ENCODE results near the gene SIGLEC1. TPM values are rescaled to one million over a fixed set of nuclear protein-coding genes. Genes with fewer than 3 reads are reported as not detected.

The SIGLEC1 gene
- total RNA-seq, 6 experiments from 2014 or later, result not detected

- Mint-ChIP-seq H3K27ac (no peak overlapping the region), H3K4me3 (no peak overlapping the region), H3K27me3 (ENCODE audit: insufficient read depth) (peaks cover 17% of the 10 kb centered on the region), H3K9me3 (no peaks in the 10 kb centered on the region), H3K4me1 (ENCODE audit: low read depth) (no peaks in the 10 kb centered on the region), H3K36me3 (ENCODE audit: low read depth) (no peaks in the 10 kb centered on the region)
- TF ChIP-seq CTCF (IDR thresholded peaks at IDR 0.05), result no peak
- DNase-seq, result no peak
Observed at GRCh38 chr20:3739054-3739925, 26.9 kb upstream of the SIGLEC1 start.

GRCh38 chr20:3738111-3739053 is 26.0 kb upstream of the SIGLEC1 start:
- DNase-seq, result no peak
- H3K9me3 Mint-ChIP-seq, result no peaks in the 10 kb centered on the region
- H3K27me3 Mint-ChIP-seq (ENCODE audit: insufficient read depth), result peaks cover 25% of the 10 kb centered on the region
- H3K36me3 Mint-ChIP-seq (ENCODE audit: low read depth), result no peaks in the 10 kb centered on the region
- H3K4me3 Mint-ChIP-seq, result no peak overlapping the region
- no peak for TF ChIP-seq CTCF (IDR thresholded peaks at IDR 0.05)
- H3K27ac Mint-ChIP-seq, result no peak overlapping the region
- H3K4me1 Mint-ChIP-seq (ENCODE audit: low read depth), result no peaks in the 10 kb centered on the region

GRCh38 chr20:3735768-3736167 is 23.4 kb upstream of the SIGLEC1 start:
- no peaks in the 10 kb centered on the region for H3K4me1 Mint-ChIP-seq (ENCODE audit: low read depth)
- H3K4me3 Mint-ChIP-seq, result no peak overlapping the region
- no peaks in the 10 kb centered on the region for H3K36me3 Mint-ChIP-seq (ENCODE audit: low read depth)
- no peaks in the 10 kb centered on the region for H3K9me3 Mint-ChIP-seq
- H3K27ac Mint-ChIP-seq, result no peak overlapping the region
- no peak for TF ChIP-seq CTCF (IDR thresholded peaks at IDR 0.05)
- no peak for DNase-seq
- peaks cover 44% of the 10 kb centered on the region for H3K27me3 Mint-ChIP-seq (ENCODE audit: insufficient read depth)

- Mint-ChIP-seq H3K9me3 (no peaks in the 10 kb centered on the region), H3K27ac (no peak overlapping the region), H3K4me1 (ENCODE audit: low read depth) (no peaks in the 10 kb centered on the region), H3K36me3 (ENCODE audit: low read depth) (no peaks in the 10 kb centered on the region), H3K27me3 (ENCODE audit: insufficient read depth) (peaks cover 49% of the 10 kb centered on the region), H3K4me3 (no peak overlapping the region)
- TF ChIP-seq CTCF (IDR thresholded peaks at IDR 0.05), result no peak
- DNase-seq, result no peak
Observed at GRCh38 chr20:3734111-3734843, 21.9 kb upstream of the SIGLEC1 start.
